Colonic mucosa (tissue), 4 donors: ENCODE results near the gene KDM1A. TPM values are rescaled to one million over a fixed set of nuclear protein-coding genes. Genes with fewer than 3 reads are reported as not detected.

Source experiments
- DNase-seq: peaks from one replicate; pipeline ENCODE4 v3.0.0-alpha.2; 2020
- H3K27ac ChIP-seq: fragments of 200-600 bp; one replicate; pipeline ENCODE4 v1.8.0; 2021
- H3K27me3 ChIP-seq: fragments of 200-600 bp; one replicate; pipeline ENCODE4 v1.8.0; 2021
- H3K36me3 ChIP-seq: fragments of 200-600 bp; one replicate; pipeline ENCODE4 v1.8.0; 2021
- H3K4me1 ChIP-seq: fragments of 200-600 bp; one replicate; pipeline ENCODE4 v1.8.0; 2021; ENCODE audit warnings: mild to moderate bottlenecking
- H3K4me3 ChIP-seq: fragments of 200-600 bp; one replicate; pipeline ENCODE4 v1.8.0; 2021
- H3K9ac ChIP-seq, 2 donors: one replicate each; pipeline ENCODE4 v1.7.0; 2013; ENCODE audit warnings: control low read depth in 2 of 2, low read depth in 2 of 2, low read length in 2 of 2
- H3K9me3 ChIP-seq: fragments of 200-600 bp; one replicate; pipeline ENCODE4 v1.8.0; 2021
- intact Hi-C: fragments of 100-400 bp; cut with DNase I; formaldehyde crosslinking; loops from one replicate; pipeline ENCODE4 v1.14.1; 2022
- total RNA-seq, 2 donors: library from RNA; stranded (reverse); fragmentation: NEBNext Ultra II Directional in 1 of 2; extraction: Animal tissue kit (Norgen Biotek cat#: 25700) in 1 of 2; gene quantifications; one replicate each; pipeline ENCODE4 v1.2.1, GENCODE V29; 2021
- TF ChIP-seq, protein P1 (sequence below): fragments of 200-600 bp; IDR thresholded peaks from one replicate; pipeline ENCODE4 v1.8.0; 2022; ENCODE audit warnings: antibody characterized with exemption, mild to moderate bottlenecking
- donor health status: healthy.
- donor health status: DM: no; HTN: no; CAD: no.
- donor health status: DM: no; HTN: no; CAD: no.

Gene KDM1A
- total RNA-seq, 2 donors from 2014 or later, result 59.2 to 72.6 TPM

- no peaks in the 10 kb centered on the region for H3K4me1 ChIP-seq
- no peak for DNase-seq
- no peak overlapping the region for H3K9ac ChIP-seq
- H3K27me3 ChIP-seq, result no peaks in the 10 kb centered on the region
- no peaks in the 10 kb centered on the region for H3K9me3 ChIP-seq
- TF ChIP-seq, protein P1, sequence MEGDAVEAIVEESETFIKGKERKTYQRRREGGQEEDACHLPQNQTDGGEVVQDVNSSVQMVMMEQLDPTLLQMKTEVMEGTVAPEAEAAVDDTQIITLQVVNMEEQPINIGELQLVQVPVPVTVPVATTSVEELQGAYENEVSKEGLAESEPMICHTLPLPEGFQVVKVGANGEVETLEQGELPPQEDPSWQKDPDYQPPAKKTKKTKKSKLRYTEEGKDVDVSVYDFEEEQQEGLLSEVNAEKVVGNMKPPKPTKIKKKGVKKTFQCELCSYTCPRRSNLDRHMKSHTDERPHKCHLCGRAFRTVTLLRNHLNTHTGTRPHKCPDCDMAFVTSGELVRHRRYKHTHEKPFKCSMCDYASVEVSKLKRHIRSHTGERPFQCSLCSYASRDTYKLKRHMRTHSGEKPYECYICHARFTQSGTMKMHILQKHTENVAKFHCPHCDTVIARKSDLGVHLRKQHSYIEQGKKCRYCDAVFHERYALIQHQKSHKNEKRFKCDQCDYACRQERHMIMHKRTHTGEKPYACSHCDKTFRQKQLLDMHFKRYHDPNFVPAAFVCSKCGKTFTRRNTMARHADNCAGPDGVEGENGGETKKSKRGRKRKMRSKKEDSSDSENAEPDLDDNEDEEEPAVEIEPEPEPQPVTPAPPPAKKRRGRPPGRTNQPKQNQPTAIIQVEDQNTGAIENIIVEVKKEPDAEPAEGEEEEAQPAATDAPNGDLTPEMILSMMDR, result no peak
- intact Hi-C loops, result no loop called here
- no peak overlapping the region for H3K4me3 ChIP-seq
- H3K36me3 ChIP-seq, result no peaks in the 10 kb centered on the region
- no peak overlapping the region for H3K27ac ChIP-seq
These were observed 17.9 kb downstream of the KDM1A start for GRCh38 chr1:23037081-23037740.

- intact Hi-C loops, result no loop called here
- TF ChIP-seq, protein P1, result no peak
- H3K36me3 ChIP-seq, result no peaks in the 10 kb centered on the region
- H3K27me3 ChIP-seq, result no peaks in the 10 kb centered on the region
- no peaks in the 10 kb centered on the region for H3K4me1 ChIP-seq
- H3K4me3 ChIP-seq, result no peak overlapping the region
- H3K27ac ChIP-seq, result no peak overlapping the region
- no peak for DNase-seq
- H3K9me3 ChIP-seq, result no peaks in the 10 kb centered on the region
- no peak overlapping the region for H3K9ac ChIP-seq
These were observed 20.1 kb downstream of the KDM1A start for GRCh38 chr1:23039308-23039826.

DNA sequence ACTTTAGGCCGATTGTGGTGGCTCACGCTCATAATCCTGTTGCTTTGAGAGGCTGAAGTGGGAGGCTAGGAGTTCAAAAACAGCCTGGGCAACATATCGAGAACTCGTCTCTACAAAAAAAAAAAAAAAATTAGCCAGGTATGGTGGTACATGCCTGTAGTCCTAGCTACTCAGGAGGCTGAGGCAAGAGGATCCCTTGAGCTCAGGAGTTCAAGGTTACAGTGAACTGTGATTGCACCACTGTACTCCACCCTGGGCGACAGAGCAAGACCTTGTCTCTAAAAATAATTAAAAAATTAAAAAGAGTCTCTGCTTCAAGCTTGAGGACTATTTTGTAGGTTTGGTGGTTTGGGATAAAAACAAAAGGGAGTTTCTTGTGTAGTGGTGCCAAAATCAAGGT, 21.2 kb downstream of the KDM1A start:
- intact Hi-C loops, result no loop called here
- TF ChIP-seq, protein P1, result no peak
- Histone ChIP-seq H3K4me1 (no peaks in the 10 kb centered on the region), H3K27ac (no peak overlapping the region), H3K36me3 (no peaks in the 10 kb centered on the region), H3K9ac (no peak overlapping the region), H3K4me3 (no peak overlapping the region), H3K27me3 (no peaks in the 10 kb centered on the region), H3K9me3 (no peaks in the 10 kb centered on the region)
- no peak for DNase-seq

- H3K27ac ChIP-seq, result no peak overlapping the region
- no peaks in the 10 kb centered on the region for H3K27me3 ChIP-seq
- TF ChIP-seq, protein P1, result no peak
- no peaks in the 10 kb centered on the region for H3K36me3 ChIP-seq
- intact Hi-C loops, result no loop called here
- no peak overlapping the region for H3K9ac ChIP-seq
- no peaks in the 10 kb centered on the region for H3K4me1 ChIP-seq
- H3K4me3 ChIP-seq, result no peak overlapping the region
- DNase-seq, result no peak
- no peaks in the 10 kb centered on the region for H3K9me3 ChIP-seq
These were observed 24.8 kb downstream of the KDM1A start for GRCh38 chr1:23044035-23044434.

GRCh38 chr1:23050201-23050600, 30.9 kb downstream of the KDM1A start:
- Histone ChIP-seq H3K36me3 (no peaks in the 10 kb centered on the region), H3K27ac (no peak overlapping the region), H3K9me3 (no peaks in the 10 kb centered on the region), H3K27me3 (no peaks in the 10 kb centered on the region), H3K9ac (no peak overlapping the region), H3K4me3 (no peak overlapping the region), H3K4me1 (no peaks in the 10 kb centered on the region)
- intact Hi-C loops, result no loop called here
- TF ChIP-seq, protein P1, result no peak
- no peak for DNase-seq
